Measurements from ENCODE around the gene RBM22.
A peak's percentile ranks its signal among the peaks of the same experiment; 100 is the strongest.

Gene RBM22

GRCh38 chr5:150651924-150652671, 48.8 kb downstream of the RBM22 start:
- no peak for DNase-seq

DNA sequence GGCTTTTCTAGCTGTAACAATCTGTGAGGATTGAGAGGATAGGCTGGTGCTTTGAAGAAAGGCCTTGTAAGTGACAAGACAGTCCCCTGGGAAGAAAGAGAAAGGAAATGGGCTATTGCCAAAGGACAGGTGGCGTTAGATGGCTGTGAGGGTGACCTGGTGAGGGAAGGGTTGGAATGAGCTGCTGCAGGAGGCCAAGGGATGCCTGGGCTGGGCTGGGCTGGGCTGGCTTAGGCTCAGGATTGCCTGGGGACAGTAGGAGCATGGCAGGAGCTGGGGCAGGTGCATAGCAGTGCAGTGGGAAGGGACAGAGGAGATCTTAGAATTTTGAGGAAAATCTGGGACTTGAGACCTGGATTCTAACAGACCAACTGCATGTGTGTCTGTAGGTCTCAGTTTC, 49.5 kb downstream of the RBM22 start:
- no peak for DNase-seq

DNA sequence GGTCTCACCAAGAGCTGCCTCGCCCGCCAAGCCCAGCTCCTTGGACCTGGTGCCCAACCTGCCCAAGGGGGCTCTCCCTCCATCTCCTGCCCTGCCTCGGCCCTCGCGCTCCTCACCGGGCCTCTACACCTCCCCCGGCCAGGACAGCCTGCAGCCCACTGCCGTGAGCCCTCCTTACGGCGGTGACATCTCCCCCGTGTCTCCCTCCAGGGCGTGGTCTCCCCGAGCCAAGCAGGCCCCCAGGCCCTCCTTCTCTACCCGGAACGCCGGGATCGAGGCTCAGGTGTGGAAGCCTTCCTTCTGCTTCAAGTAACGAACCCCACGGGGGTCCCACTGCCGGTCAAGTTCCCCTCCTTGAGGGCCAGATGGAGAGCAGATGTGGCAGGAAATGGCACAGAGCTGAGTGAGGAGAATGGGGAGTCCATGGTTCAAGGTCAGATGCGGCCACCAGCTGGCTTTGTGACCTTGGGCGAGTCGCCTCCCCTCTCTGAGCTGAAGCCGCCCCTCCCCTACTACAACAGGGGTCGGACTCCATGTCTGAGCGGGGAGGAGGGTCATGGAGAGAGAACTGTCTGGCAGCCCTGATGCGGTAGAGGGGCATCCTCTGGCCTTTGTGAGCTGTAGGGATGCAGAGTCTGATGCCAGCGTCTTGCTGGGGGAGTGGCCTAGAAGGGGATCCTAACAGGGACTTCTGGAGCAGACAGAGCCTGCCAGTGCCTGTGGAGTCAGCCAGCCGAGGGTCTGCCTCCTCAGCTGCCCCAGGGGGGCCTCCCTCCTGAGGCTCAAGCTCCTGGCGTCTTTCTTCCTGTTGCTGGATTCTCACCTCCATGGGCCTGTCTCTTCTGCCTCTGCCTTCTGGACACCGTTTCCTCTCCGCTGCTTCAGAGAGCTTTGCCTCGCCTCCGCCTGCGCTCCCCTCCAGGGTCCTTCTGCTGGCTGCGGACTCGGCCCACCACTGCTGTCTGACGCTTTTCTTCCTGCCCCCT, 50.5 kb downstream of the RBM22 start:
- DNase-seq = no peak

DNA sequence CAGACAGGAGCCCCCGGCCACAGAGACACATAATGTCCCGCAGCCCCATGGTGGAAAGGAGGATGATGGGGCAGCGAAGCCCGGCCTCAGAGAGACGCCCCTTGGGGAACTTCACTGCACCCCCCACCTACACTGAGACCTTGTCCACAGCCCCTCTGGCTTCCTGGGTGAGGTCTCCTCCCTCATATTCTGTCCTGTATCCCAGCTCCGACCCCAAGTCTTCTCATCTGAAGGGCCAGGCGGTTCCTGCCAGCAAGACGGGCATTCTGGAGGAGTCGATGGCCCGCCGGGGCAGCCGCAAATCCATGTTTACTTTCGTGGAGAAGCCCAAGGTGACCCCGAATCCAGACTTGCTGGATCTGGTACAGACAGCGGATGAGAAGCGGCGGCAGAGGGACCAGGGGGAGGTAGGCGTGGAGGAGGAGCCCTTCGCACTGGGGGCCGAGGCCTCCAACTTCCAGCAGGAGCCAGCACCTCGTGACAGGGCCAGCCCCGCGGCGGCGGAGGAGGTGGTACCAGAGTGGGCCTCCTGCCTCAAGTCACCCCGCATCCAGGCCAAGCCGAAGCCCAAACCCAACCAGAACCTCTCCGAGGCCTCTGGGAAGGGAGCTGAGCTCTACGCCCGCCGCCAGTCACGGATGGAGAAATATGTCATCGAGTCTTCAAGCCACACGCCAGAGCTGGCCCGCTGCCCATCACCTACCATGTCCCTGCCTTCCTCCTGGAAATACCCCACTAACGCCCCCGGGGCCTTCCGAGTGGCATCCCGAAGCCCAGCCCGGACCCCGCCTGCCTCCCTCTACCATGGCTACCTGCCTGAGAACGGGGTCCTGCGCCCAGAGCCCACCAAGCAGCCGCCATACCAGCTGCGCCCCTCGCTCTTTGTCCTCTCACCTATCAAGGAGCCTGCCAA, 51.5 kb downstream of the RBM22 start:
- DNase-seq = no peak

DNA sequence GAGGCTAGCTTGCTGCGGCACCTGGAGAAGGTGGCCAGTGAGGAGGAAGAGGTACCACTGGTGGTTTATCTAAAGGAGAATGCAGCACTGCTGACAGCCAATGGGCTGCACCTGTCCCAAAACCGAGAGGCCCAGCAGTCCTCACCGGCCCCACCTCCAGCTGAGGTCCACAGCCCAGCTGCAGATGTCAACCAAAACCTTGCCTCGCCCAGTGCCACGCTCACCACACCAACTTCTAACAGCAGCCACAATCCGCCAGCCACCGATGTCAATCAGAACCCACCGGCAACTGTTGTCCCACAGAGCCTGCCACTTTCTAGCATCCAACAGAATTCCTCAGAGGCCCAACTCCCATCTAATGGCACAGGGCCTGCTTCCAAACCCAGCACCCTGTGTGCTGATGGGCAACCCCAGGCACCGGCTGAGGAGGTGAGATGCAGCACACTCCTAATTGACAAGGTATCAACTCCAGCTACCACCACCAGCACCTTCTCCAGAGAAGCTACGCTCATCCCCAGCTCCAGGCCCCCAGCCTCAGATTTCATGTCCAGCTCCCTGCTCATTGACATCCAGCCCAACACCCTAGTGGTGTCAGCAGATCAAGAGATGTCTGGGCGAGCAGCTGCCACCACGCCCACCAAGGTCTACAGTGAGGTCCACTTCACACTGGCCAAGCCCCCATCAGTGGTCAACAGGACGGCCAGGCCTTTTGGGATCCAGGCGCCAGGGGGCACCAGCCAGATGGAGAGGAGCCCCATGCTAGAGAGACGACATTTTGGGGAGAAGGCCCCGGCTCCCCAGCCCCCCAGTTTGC, 52.4 kb downstream of the RBM22 start:
- no peak for DNase-seq

DNA sequence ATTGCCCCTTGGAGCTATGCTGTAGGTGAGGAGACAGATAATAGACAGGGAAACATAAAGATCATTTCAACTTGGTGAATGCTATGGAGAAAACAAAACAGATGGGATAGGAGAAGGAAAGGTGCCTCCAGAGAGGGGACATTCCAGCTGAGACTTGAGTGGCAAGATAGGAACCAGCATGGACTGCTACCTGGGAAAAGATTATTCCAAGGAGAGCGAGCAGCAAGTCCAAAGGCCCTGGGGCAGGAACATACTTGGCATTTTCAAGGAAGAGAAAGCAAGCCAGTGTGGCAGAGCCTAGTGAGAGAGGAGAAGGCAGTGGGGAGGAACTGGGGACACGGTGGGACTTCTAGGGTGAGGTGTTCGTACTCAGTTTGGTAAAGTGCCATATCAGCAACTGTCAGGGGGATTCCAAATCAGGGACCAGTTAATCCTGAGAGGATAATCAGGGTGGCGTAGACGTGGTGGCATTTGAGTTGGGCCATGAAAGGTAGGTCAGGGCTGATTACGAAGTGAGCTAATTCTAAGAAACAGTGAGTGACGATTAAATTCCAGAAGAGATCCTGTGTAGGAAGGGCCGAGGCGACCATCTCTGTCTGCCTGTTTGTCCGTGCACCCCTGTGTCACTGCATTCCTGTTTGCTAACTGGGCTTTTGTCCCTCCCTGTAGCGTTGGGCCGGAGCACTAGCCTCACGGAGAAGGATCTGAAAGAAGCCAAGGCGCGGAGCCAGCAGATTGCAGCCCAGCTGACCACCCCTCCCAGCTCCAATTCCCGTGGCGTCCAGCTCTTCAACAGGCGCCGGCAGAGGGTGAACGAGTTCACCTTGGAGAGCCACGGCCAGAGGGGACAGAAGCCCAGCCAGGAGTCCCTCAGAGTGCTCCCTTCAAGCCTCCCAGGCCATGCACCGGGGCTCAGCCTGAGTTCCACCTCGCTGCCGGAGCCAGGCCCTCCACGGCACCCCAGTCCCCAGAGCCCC, 53.3 kb downstream of the RBM22 start:
- no peak for DNase-seq

- peak; percentile 41 for DNase-seq
These were observed 55.7 kb downstream of the RBM22 start for GRCh38 chr5:150645070-150645700.

- no peak for DNase-seq
These were observed 56.3 kb downstream of the RBM22 start for GRCh38 chr5:150644514-150644913.

GRCh38 chr5:150644058-150644457, 56.8 kb downstream of the RBM22 start:
- no peak for DNase-seq

- DNase-seq = no peak
These were observed 57.7 kb downstream of the RBM22 start for GRCh38 chr5:150642991-150643710.

DNA sequence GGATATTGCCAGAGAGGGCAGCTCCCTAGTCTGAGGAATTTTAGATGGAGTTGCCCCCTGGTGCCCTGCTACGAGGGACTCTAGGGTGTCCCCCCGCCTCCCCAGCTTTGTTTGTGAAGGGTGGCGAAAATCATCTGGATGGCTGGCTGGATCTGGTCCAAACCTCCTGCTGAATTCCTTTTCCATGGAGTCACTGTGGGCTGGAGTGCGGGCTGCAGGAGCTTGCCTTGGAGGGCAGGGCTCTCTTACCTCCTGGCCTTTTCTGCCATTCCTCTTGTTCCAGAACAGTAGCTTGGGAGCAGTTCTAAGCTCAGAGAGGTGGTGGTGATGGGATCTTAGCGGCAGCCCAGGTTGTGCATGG, 58.3 kb downstream of the RBM22 start:
- DNase-seq = peak; percentile 85

DNA sequence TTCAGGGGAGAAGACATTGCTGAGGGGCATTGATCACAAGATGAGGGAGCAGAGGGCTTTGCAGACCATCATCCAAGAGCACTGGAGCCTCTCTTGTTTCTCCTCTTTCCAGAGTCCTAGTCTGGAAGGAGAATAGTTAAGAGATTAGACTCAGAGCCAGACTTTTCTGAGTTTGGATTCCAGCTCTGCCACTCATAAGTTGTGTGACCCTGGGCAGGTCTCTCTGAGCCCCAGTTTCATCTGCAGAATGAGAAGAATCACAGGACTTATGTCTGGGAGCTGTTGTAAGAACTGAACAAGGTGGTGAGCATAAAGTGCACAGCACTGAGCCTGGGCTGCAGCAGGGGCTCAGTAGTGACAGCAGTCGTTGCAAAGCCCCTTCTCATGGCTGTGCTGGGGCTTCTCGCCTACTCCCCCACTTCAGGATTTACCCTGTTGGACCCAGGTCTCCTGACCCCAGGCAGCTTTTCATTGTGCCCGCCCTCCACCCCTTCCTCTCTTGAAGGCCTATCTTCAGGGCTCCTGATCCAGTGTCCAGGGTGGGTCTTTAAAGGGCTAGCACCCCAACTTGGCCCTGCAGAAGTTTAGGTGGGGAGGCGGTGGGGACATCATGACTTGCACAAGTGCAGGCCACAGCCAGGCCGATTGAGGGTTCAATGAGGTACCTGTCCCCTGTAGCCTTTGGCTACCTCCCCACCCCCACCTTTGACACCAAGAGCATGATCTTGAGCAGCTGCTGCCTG, 58.9 kb downstream of the RBM22 start:
- no peak for DNase-seq

DNA sequence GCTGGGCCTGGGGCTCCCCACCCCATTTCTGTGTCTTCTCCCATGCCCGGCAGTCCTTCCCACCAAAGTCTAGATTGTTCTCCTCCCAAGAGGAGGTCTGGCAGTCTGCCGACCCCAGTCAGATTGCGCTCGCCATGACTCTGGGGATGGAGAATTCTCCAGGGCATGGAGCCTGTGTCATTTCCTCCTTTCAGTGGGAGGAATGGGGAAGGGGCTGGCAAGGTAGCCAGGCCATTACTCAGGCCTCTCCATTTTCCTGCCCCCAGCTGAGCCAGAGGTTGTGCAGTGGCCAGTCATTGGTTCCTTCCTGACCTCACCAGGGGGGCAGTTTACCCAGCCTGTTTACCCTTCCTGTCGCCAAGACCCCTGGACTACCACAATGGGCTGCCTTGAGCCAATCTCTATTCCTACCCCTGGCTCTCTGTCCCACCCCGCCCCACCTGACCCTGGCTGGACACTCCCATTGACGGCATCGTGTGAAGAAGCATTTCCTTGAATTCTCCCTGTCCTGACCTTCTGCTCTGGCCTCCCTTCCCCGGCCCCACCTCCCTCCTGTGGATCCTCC, 59.8 kb downstream of the RBM22 start:
- peak; percentile 20 for DNase-seq

Data from HCEC 1CT (cell line).